ENCODE data around the gene TAF4.

The TAF4 gene

GRCh38 chr20:62019881-62020492 is 45.7 kb downstream of the TAF4 start:
- DNase-seq: no peak

- DNase-seq: no peak
These were observed 46.4 kb downstream of the TAF4 start for GRCh38 chr20:62019144-62019805.

- no peak for DNase-seq
These were observed 47.1 kb downstream of the TAF4 start for GRCh38 chr20:62018437-62019143.

- DNase-seq: no peak
These were observed 50.0 kb downstream of the TAF4 start for GRCh38 chr20:62015540-62016288.

GRCh38 chr20:62014889-62015537 is 50.7 kb downstream of the TAF4 start:
- DNase-seq: no peak

- no peak for DNase-seq
These were observed 51.2 kb downstream of the TAF4 start for GRCh38 chr20:62014488-62014775.

GRCh38 chr20:62012631-62013030 is 53.0 kb downstream of the TAF4 start:
- no peak for DNase-seq

GRCh38 chr20:62011938-62012534 is 53.6 kb downstream of the TAF4 start:
- no peak for DNase-seq

GRCh38 chr20:62011403-62011790 is 54.3 kb downstream of the TAF4 start:
- DNase-seq: no peak

- DNase-seq: peak; percentile 67
These were observed 54.9 kb downstream of the TAF4 start for GRCh38 chr20:62010551-62011402.

- no peak for DNase-seq
These were observed 55.7 kb downstream of the TAF4 start for GRCh38 chr20:62009869-62010445.

GRCh38 chr20:62009322-62009721 is 56.4 kb downstream of the TAF4 start:
- DNase-seq: no peak

GRCh38 chr20:62008643-62009183 is 57.0 kb downstream of the TAF4 start:
- no peak for DNase-seq

- DNase-seq: no peak
These were observed 58.5 kb downstream of the TAF4 start for GRCh38 chr20:62007127-62007647.

- no peak for DNase-seq
These were observed 59.2 kb downstream of the TAF4 start for GRCh38 chr20:62006482-62006881.

- no peak for DNase-seq
These were observed 61.1 kb downstream of the TAF4 start for GRCh38 chr20:62004614-62005013.

GRCh38 chr20:62003567-62004405 is 61.9 kb downstream of the TAF4 start:
- no peak for DNase-seq

GRCh38 chr20:62002882-62003480 is 62.7 kb downstream of the TAF4 start:
- DNase-seq: no peak

- DNase-seq: no peak
These were observed 64.4 kb downstream of the TAF4 start for GRCh38 chr20:62001178-62001715.

Measured in CD4-positive, alpha-beta T cell treated with Interleukin-4 for 4 hours (primary cell).